Parathyroid adenoma (tissue), 2 donors: Measurements from ENCODE around the gene GOLPH3.

ENCODE experiments used
- H2AFZ ChIP-seq: fragments of 300-600 bp; sonication (generic); one replicate; pipeline ENCODE4 v1.7.0; 2017; ENCODE audit warnings: antibody characterized with exemption, mild to moderate bottlenecking
- H3K27ac ChIP-seq: fragments of 300-600 bp; sonication (generic); one replicate; pipeline ENCODE4 v1.7.0; 2017
- H3K27me3 ChIP-seq: fragments of 300-600 bp; sonication (generic); one replicate; pipeline ENCODE4 v1.7.0; 2017; ENCODE audit warnings: low read length; ENCODE audit not compliant: control insufficient read depth, insufficient read depth
- H3K36me3 ChIP-seq: fragments of 300-600 bp; sonication (generic); one replicate; pipeline ENCODE4 v1.7.0; 2017; ENCODE audit warnings: low read length; ENCODE audit not compliant: control insufficient read depth, insufficient read depth
- H3K4me1 ChIP-seq: fragments of 300-600 bp; sonication (generic); one replicate; pipeline ENCODE4 v1.7.0; 2017; ENCODE audit warnings: control low read depth
- H3K4me2 ChIP-seq: fragments of 300-600 bp; sonication (generic); one replicate; pipeline ENCODE4 v1.7.0; 2017; ENCODE audit warnings: low read length
- H3K4me3 ChIP-seq: fragments of 300-600 bp; sonication (generic); one replicate; pipeline ENCODE4 v1.7.0; 2017; ENCODE audit warnings: low read depth, low read length
- H3K79me2 ChIP-seq: fragments of 300-600 bp; sonication (generic); one replicate; pipeline ENCODE4 v1.7.0; 2017; ENCODE audit warnings: control low read depth
- H3K9ac ChIP-seq: fragments of 300-600 bp; sonication (generic); one replicate; pipeline ENCODE4 v1.7.0; 2017; ENCODE audit warnings: mild to moderate bottlenecking
- H3K9me3 ChIP-seq: fragments of 300-600 bp; sonication (generic); one replicate; pipeline ENCODE4 v1.7.0; 2017; ENCODE audit warnings: low read length; ENCODE audit not compliant: control insufficient read depth
- TF ChIP-seq, protein P1 (sequence below): fragments of 300-600 bp; sonication (generic); IDR thresholded peaks from one replicate; pipeline ENCODE4 v1.7.0; 2017; ENCODE audit warnings: antibody characterized with exemption, mild to moderate bottlenecking
- donor health status: primary hyperparathyroidism.

GOLPH3 gene

DNA sequence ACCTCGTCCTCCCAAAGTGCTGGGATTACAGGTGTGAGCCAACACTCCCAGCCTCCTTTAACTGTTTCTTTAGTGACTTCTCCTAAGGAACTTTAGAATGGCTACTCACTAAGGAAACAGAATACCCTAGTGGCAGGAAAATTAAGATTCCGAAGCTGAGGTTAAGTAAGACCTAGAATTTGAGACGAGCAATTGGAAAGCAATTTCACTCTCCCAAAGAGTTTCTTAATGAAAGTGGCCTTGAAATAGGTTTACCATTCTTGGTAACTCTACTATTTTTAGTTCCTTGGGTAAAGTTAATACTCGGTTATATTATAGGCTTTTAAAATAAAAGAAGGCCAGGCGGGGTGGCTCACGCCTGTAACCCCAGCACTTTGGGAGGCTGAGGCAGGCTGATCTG is 22.9 kb upstream of the GOLPH3 start:
- Histone ChIP-seq H3K79me2 (no peaks in the 10 kb centered on the region), H3K4me1 (no peaks in the 10 kb centered on the region), H3K9me3 (no peaks in the 10 kb centered on the region), H3K4me2 (no peak overlapping the region), H3K36me3 (no peaks in the 10 kb centered on the region), H2AFZ (no peak overlapping the region), H3K27ac (no peak overlapping the region), H3K27me3 (no peaks in the 10 kb centered on the region), H3K4me3 (no peak overlapping the region), H3K9ac (no peak overlapping the region)
- TF ChIP-seq, protein P1, sequence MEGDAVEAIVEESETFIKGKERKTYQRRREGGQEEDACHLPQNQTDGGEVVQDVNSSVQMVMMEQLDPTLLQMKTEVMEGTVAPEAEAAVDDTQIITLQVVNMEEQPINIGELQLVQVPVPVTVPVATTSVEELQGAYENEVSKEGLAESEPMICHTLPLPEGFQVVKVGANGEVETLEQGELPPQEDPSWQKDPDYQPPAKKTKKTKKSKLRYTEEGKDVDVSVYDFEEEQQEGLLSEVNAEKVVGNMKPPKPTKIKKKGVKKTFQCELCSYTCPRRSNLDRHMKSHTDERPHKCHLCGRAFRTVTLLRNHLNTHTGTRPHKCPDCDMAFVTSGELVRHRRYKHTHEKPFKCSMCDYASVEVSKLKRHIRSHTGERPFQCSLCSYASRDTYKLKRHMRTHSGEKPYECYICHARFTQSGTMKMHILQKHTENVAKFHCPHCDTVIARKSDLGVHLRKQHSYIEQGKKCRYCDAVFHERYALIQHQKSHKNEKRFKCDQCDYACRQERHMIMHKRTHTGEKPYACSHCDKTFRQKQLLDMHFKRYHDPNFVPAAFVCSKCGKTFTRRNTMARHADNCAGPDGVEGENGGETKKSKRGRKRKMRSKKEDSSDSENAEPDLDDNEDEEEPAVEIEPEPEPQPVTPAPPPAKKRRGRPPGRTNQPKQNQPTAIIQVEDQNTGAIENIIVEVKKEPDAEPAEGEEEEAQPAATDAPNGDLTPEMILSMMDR = no peak

DNA sequence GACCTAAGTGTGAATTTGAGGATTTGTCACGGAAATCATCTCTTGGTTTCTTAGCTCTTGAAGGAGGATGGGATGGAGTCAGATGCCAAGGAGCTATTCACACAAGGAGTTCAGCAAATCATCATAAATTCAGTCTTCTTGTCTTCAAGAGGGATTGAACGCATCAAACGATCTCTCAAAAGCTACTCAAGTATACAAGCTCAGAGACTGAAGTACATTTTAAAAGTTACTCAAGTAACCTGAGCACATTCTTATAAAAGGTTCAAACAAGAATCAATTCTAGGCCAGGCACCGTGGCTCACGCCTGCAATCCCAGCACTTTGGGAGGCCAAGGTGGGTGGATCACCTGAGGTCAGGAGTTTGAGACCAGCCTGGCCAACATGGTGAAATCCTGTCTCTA is 21.1 kb upstream of the GOLPH3 start:
- Histone ChIP-seq H3K4me3 (no peak overlapping the region), H3K4me1 (no peaks in the 10 kb centered on the region), H3K79me2 (no peaks in the 10 kb centered on the region), H3K27me3 (no peaks in the 10 kb centered on the region), H3K27ac (no peak overlapping the region), H3K9me3 (no peaks in the 10 kb centered on the region), H3K4me2 (no peak overlapping the region), H3K9ac (no peak overlapping the region), H2AFZ (no peak overlapping the region), H3K36me3 (no peaks in the 10 kb centered on the region)
- TF ChIP-seq, protein P1 = no peak

DNA sequence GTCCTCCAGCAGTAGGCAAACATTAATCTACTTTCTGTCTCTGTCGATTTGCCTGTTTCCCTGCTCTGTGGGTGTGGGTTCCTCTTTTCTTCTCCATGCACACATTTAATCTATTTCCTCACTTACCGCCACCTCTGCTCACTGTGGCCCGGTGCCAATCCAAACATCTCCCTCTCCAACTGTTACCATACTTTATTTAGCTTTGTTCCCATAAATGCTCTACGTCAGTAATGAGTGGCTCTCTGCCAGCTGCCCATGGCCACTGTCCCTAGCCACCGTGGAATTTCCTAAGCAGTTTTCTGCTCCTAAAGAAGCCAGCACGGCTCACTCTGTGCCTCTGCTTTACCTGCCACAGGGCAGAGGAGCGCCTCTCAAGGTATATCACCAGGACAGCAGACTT is 19.5 kb upstream of the GOLPH3 start:
- TF ChIP-seq, protein P1 = no peak
- Histone ChIP-seq H3K4me1 (no peaks in the 10 kb centered on the region), H3K27ac (no peak overlapping the region), H3K36me3 (no peaks in the 10 kb centered on the region), H3K4me3 (no peak overlapping the region), H3K27me3 (no peaks in the 10 kb centered on the region), H2AFZ (no peak overlapping the region), H3K4me2 (no peak overlapping the region), H3K9ac (no peak overlapping the region), H3K79me2 (no peaks in the 10 kb centered on the region), H3K9me3 (no peaks in the 10 kb centered on the region)

DNA sequence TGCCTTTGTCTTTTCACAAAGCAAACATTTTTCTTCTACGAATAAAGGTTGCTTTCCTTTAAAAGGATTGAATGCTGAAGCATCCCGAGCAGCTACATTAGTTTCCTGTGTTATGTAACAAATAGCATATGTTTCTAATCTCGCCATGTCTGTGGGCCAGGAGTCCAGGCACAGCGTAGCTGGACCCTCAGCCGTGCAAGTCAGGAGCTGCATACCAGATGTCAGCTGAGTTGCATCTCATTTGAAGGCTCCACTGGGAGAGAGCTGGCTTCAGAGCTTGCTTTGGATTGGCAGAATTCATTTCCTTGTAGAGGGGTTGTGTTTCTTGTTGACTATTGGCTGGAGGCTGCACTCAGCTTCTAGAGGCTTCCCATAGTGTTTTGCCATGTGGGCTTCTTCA is 16.0 kb upstream of the GOLPH3 start:
- no peaks in the 10 kb centered on the region for H3K27me3 ChIP-seq
- H2AFZ ChIP-seq = no peak overlapping the region
- H3K9me3 ChIP-seq = peaks cover 5% of the 10 kb centered on the region
- no peak overlapping the region for H3K9ac ChIP-seq
- TF ChIP-seq, protein P1 = no peak
- no peaks in the 10 kb centered on the region for H3K79me2 ChIP-seq
- H3K27ac ChIP-seq = no peak overlapping the region
- H3K4me1 ChIP-seq = no peaks in the 10 kb centered on the region
- no peaks in the 10 kb centered on the region for H3K36me3 ChIP-seq
- H3K4me2 ChIP-seq = no peak overlapping the region
- no peak overlapping the region for H3K4me3 ChIP-seq

DNA sequence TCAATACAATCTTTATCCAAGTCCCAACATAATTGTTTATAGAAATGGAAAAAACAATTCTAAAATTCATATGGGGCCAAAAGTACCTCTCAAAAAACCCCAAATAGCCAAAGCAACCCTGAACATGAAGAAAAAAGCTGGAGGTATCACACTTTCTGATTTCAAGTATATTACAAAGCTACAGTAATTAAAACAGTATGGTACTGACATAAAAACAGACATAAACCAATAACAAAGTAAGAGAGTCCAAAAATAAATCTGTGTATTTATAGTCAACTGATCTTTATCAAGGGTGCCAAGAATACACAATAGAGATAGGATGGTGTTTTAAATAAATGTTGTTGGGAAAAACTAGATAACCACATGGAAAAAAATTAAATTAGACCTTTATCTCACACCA is 13.6 kb upstream of the GOLPH3 start:
- no peaks in the 10 kb centered on the region for H3K27me3 ChIP-seq
- no peak overlapping the region for H2AFZ ChIP-seq
- no peaks in the 10 kb centered on the region for H3K36me3 ChIP-seq
- no peak overlapping the region for H3K4me2 ChIP-seq
- H3K4me1 ChIP-seq = no peaks in the 10 kb centered on the region
- TF ChIP-seq, protein P1 = no peak
- no peak overlapping the region for H3K27ac ChIP-seq
- no peak overlapping the region for H3K4me3 ChIP-seq
- peaks cover 5% of the 10 kb centered on the region for H3K9me3 ChIP-seq
- H3K9ac ChIP-seq = no peak overlapping the region
- no peaks in the 10 kb centered on the region for H3K79me2 ChIP-seq
